ENCODE data around the gene RPL41. TPM values are rescaled to one million over a fixed set of nuclear protein-coding genes. Genes with fewer than 3 reads are reported as not detected.

RPL41 gene
- total RNA-seq, 2 experiments from 2014 or later, result 5,865 to 5,989 TPM

- Histone ChIP-seq H3K27me3 (ENCODE audit: control insufficient read depth in 1 of 2, insufficient read depth in 2 of 2, low read length in 2 of 2) (no peaks in the 10 kb centered on the region), H3K27ac (ENCODE audit: low read depth in 1 of 2, low read length in 2 of 2) (peak overlapping the region in 1 of 2 donors; percentile 1), H3K9me3 (ENCODE audit: control insufficient read depth in 1 of 2, insufficient read depth in 1 of 2, low read length in 2 of 2) (no peaks in the 10 kb centered on the region), H3K4me1 (ENCODE audit: insufficient read depth, low read length) (peaks cover 40% of the 10 kb centered on the region), H3K36me3 (ENCODE audit: insufficient read depth, low read length) (peaks cover 85% of the 10 kb centered on the region), H3K4me3 (ENCODE audit: low read length) (no peak overlapping the region)
- H3K27ac Mint-ChIP-seq, result peak overlapping the region; percentile 71
- ChIA-PET CTCF (interaction anchor here (0.8 to 5.3 kb wide), 5 partner anchors 11 to 95 kb away, joined by 3 to 42 read pairs (median 6); partner anchors contain the start of genes ANKRD52, MYL6B and SMARCC2), POLR2A (interaction anchor here (0.7 to 6.7 kb wide), 11 partner anchors 11 to 473 kb away, joined by 3 to 89 read pairs (median 5); partner anchors contain the start of genes ESYT1, MYL6B, RNF41 and SMARCC2)
- intact Hi-C loops (cut with DNase I, micrococcal nuclease), result no loop called here
- no peaks in the 10 kb centered on the region for H3K9me3 Mint-ChIP-seq
- no peaks in the 10 kb centered on the region for H3K27me3 Mint-ChIP-seq
- no peak overlapping the region for H3K4me3 Mint-ChIP-seq
- peaks cover 33% of the 10 kb centered on the region for H3K4me1 Mint-ChIP-seq (ENCODE audit: low read depth)
- DNase-seq (no peak), ATAC-seq (ENCODE audit: poor library complexity) (no peak)
- peaks cover 87% of the 10 kb centered on the region for H3K36me3 Mint-ChIP-seq (ENCODE audit: low read depth)
- no peak for TF ChIP-seq CTCF (IDR thresholded peaks at IDR 0.05)
These were observed 46.2 kb downstream of the RPL41 start for GRCh38 chr12:56162468-56163290.

GRCh38 chr12:56163533-56164344 is 47.3 kb downstream of the RPL41 start:
- DNase-seq (no peak), ATAC-seq (ENCODE audit: poor library complexity) (no peak)
- Histone ChIP-seq H3K27me3 (ENCODE audit: control insufficient read depth in 1 of 2, insufficient read depth in 2 of 2, low read length in 2 of 2) (no peaks in the 10 kb centered on the region), H3K27ac (ENCODE audit: low read depth in 1 of 2, low read length in 2 of 2) (no peak overlapping the region), H3K4me1 (ENCODE audit: insufficient read depth, low read length) (peaks cover 37% of the 10 kb centered on the region), H3K36me3 (ENCODE audit: insufficient read depth, low read length) (peaks cover 94% of the 10 kb centered on the region), H3K9me3 (ENCODE audit: control insufficient read depth in 1 of 2, insufficient read depth in 1 of 2, low read length in 2 of 2) (no peaks in the 10 kb centered on the region), H3K4me3 (ENCODE audit: low read length) (no peak overlapping the region)
- peak overlapping the region; percentile 71 for H3K27ac Mint-ChIP-seq
- ChIA-PET POLR2A (interaction anchor here (0.6 to 6.7 kb wide), 11 partner anchors 12 to 472 kb away, joined by 3 to 89 read pairs (median 5); partner anchors contain the start of genes ESYT1, MYL6B, RNF41 and SMARCC2), CTCF (interaction anchor here (0.8 to 5.3 kb wide), 3 partner anchors 12 to 38 kb away, joined by 3 to 42 read pairs (median 7); partner anchors contain the start of genes MYL6B and SMARCC2)
- H3K27me3 Mint-ChIP-seq, result no peaks in the 10 kb centered on the region
- intact Hi-C loops (cut with DNase I, micrococcal nuclease), result no loop called here
- H3K9me3 Mint-ChIP-seq, result no peaks in the 10 kb centered on the region
- no peak for TF ChIP-seq CTCF (IDR thresholded peaks at IDR 0.05)
- H3K36me3 Mint-ChIP-seq (ENCODE audit: low read depth), result peaks cover 86% of the 10 kb centered on the region
- H3K4me3 Mint-ChIP-seq, result peak overlapping the region; percentile 20
- peaks cover 27% of the 10 kb centered on the region for H3K4me1 Mint-ChIP-seq (ENCODE audit: low read depth)

GRCh38 chr12:56164345-56164729 is 47.9 kb downstream of the RPL41 start:
- no peak overlapping the region for H3K27ac ChIP-seq (ENCODE audit: low read depth in 1 of 2, low read length in 2 of 2)
- peaks cover 21% of the 10 kb centered on the region for H3K4me1 Mint-ChIP-seq (ENCODE audit: low read depth)
- no peak for TF ChIP-seq CTCF (IDR thresholded peaks at IDR 0.05)
- peaks cover 96% of the 10 kb centered on the region for H3K36me3 ChIP-seq (ENCODE audit: insufficient read depth, low read length)
- H3K9me3 ChIP-seq (ENCODE audit: control insufficient read depth in 1 of 2, insufficient read depth in 1 of 2, low read length in 2 of 2), result no peaks in the 10 kb centered on the region
- no peaks in the 10 kb centered on the region for H3K27me3 Mint-ChIP-seq
- CTCF ChIA-PET, result interaction anchor here (1.7 kb wide), 1 partner anchor 25 kb away, joined by 5 read pairs; the partner anchor contains the start of gene SMARCC2
- no peak overlapping the region for H3K4me3 ChIP-seq (ENCODE audit: low read length)
- intact Hi-C loops (cut with DNase I, micrococcal nuclease), result no loop called here
- peaks cover 85% of the 10 kb centered on the region for H3K36me3 Mint-ChIP-seq (ENCODE audit: low read depth)
- peaks cover 31% of the 10 kb centered on the region for H3K4me1 ChIP-seq (ENCODE audit: insufficient read depth, low read length)
- H3K9me3 Mint-ChIP-seq, result no peaks in the 10 kb centered on the region
- ATAC-seq (ENCODE audit: poor library complexity) (no peak), DNase-seq (no peak)
- POLR2A ChIA-PET, result interaction anchor here (0.7 to 6.7 kb wide), 4 partner anchors 9 to 38 kb away, joined by 3 to 89 read pairs (median 34); partner anchors contain the start of genes ESYT1 and SMARCC2
- peak overlapping the region; percentile 55 for H3K27ac Mint-ChIP-seq
- H3K4me3 Mint-ChIP-seq, result no peak overlapping the region
- H3K27me3 ChIP-seq (ENCODE audit: control insufficient read depth in 1 of 2, insufficient read depth in 2 of 2, low read length in 2 of 2), result no peaks in the 10 kb centered on the region

All from CD4-positive, alpha-beta T cell (primary cell).